GM21515 (cell line): ENCODE results near the gene PPTC7.
"Not testable (repeated sequence)": the region's sequence is repeated elsewhere in the genome, so short reads cannot be mapped to it uniquely, and the experiment has no call there.

Source experiments
- ATAC-seq: cut with Tn5 transposase; IDR thresholded peaks from one replicate; pipeline ENCODE4 v1.9.1; 2021; ENCODE audit not compliant: unreplicated experiment

The PPTC7 gene

GRCh38 chr12:110587102-110587501, 4.0 kb upstream of the PPTC7 start:
- ATAC-seq, result not testable (repeated sequence)

- ATAC-seq, result no peak
Observed at GRCh38 chr12:110585231-110585799, 2.2 kb upstream of the PPTC7 start.

- ATAC-seq, result peak; percentile 37
Observed at GRCh38 chr12:110582276-110583136, 612 bp downstream of the PPTC7 start.

GRCh38 chr12:110581931-110582275, 1.2 kb downstream of the PPTC7 start:
- ATAC-seq, result no peak

GRCh38 chr12:110579535-110580253, 3.4 kb downstream of the PPTC7 start:
- ATAC-seq, result no peak

GRCh38 chr12:110578694-110579534, 4.2 kb downstream of the PPTC7 start:
- no peak for ATAC-seq

GRCh38 chr12:110577864-110578693, 5.0 kb downstream of the PPTC7 start:
- no peak for ATAC-seq

- ATAC-seq, result no peak
Observed at GRCh38 chr12:110576504-110576903, 6.6 kb downstream of the PPTC7 start.

- ATAC-seq, result no peak
Observed at GRCh38 chr12:110575326-110575725, 7.8 kb downstream of the PPTC7 start.

- ATAC-seq, result not testable (repeated sequence)
Observed at GRCh38 chr12:110574717-110575230, 8.3 kb downstream of the PPTC7 start.

GRCh38 chr12:110574044-110574443, 9.1 kb downstream of the PPTC7 start:
- no peak for ATAC-seq

GRCh38 chr12:110570798-110571197, 12.3 kb downstream of the PPTC7 start:
- ATAC-seq, result not testable (repeated sequence)

- ATAC-seq, result not testable (repeated sequence)
Observed at GRCh38 chr12:110569838-110570237, 13.3 kb downstream of the PPTC7 start.

GRCh38 chr12:110568752-110569151, 14.4 kb downstream of the PPTC7 start:
- ATAC-seq, result no peak

- ATAC-seq, result no peak
Observed at GRCh38 chr12:110566993-110567392, 16.1 kb downstream of the PPTC7 start.

GRCh38 chr12:110565894-110566871, 16.9 kb downstream of the PPTC7 start:
- no peak for ATAC-seq

GRCh38 chr12:110564471-110564991, 18.6 kb downstream of the PPTC7 start:
- no peak for ATAC-seq

GRCh38 chr12:110563702-110564470, 19.2 kb downstream of the PPTC7 start:
- no peak for ATAC-seq
